Ovary (tissue), 9 donors: Measurements from ENCODE around the gene LOXL1. TPM values are rescaled to one million over a fixed set of nuclear protein-coding genes. Genes with fewer than 3 reads are reported as not detected.

ENCODE experiments used
- DNase-seq, 5 donors: peaks; one replicate each; pipeline ENCODE4 v3.0.0-alpha.2; 2019 to 2020
- H3K27ac ChIP-seq, 2 donors: fragments of 200-600 bp; one replicate each; pipeline versions ENCODE4 v1.5.1 to v1.8.0; 2019 to 2022
- H3K27me3 ChIP-seq: fragments of 200-600 bp; one replicate; pipeline ENCODE4 v1.8.0; 2022
- H3K36me3 ChIP-seq: fragments of 200-600 bp; sonication (generic); one replicate; pipeline ENCODE4 v1.5.1; 2019
- H3K4me1 ChIP-seq: one replicate; pipeline ENCODE4 v1.8.1; 2013; ENCODE audit warnings: mild to moderate bottlenecking, moderate library complexity; ENCODE audit not compliant: insufficient read depth
- H3K4me3 ChIP-seq: fragments of 200-600 bp; sonication (generic); one replicate; pipeline ENCODE4 v1.5.1; 2017
- H3K9me3 ChIP-seq, 2 donors: fragments of 200-600 bp in 1 of 2; sonication (generic) in 1 of 2; one replicate each; pipeline versions ENCODE4 v1.5.1 to v1.8.1; 2013 to 2019; ENCODE audit warnings: mild to moderate bottlenecking in 1 of 2, moderate library complexity in 1 of 2
- CTCF ChIP-seq, 3 donors: fragments of 450-650 bp in 2 of 3; fragments of 200-600 bp in 1 of 3; IDR thresholded peaks; one replicate each; pipeline versions ENCODE4 v1.5.1 to v1.8.0; 2016 to 2022; ENCODE audit warnings: antibody characterized with exemption in 3 of 3, mild to moderate bottlenecking in 1 of 3
- EP300 ChIP-seq: sonication (generic); formaldehyde crosslinking; IDR thresholded peaks from one replicate; pipeline ENCODE4 v1.6.1; 2017; ENCODE audit warnings: antibody characterized with exemption
- POLR2A ChIP-seq: fragments of 450-650 bp; IDR thresholded peaks from one replicate; pipeline ENCODE4 v1.6.1; 2017; ENCODE audit warnings: antibody characterized with exemption, mild to moderate bottlenecking, moderate library complexity
- WGBS, 3 donors: extraction: QIAGEN DNeasy Blood & Tissue Kit in 1 of 3; methylation state at CpG; one replicate each; pipeline versions ENCODE4 v1.1.5 to v1.1.7; 2013 to 2017; 5-methylcytosine and 5-hydroxymethylcytosine counted together
- intact Hi-C, 4 donors: fragments of 100-400 bp; cut with DNase I; formaldehyde crosslinking; loops; one replicate each; pipeline versions ENCODE4 v1.11.0 to v1.15.1; 2022 to 2023
- polyA plus RNA-seq, 2 donors: library from polyadenylated mRNA; stranded (reverse); fragments of 200-250 nt in 1 of 2; fragments of 350-450 nt in 1 of 2; fragmentation: Illumina TruSeq in 1 of 2; extraction: RNeasy Lipid Tissue Mini Kit (QIAGEN cat#74804) in 1 of 2; gene quantifications; one replicate each; pipeline ENCODE4 v1.2.3, GENCODE V29; 2013 to 2014
- total RNA-seq, 7 donors: library from RNA; depleted of rRNA in 2 of 7; stranded (reverse); fragments of >200 nt in 2 of 7; fragmentation: NEBNext Ultra II Directional in 3 of 7; extraction: Animal tissue kit (Norgen Biotek cat#: 25700) in 3 of 7; gene quantifications; one replicate each; pipeline versions ENCODE4 v1.1.0 to v1.2.4, GENCODE V29; 2016 to 2023
- donor health status: DM: no; HTN: no; CAD: no; lungs with moderate emphysema.
- donor health status: DM: no; HTN: no; CAD: no.
- donor health status: Bipolar disorder and iron deficiency.
- donor health status: DM: yes; HTN: yes; CAD: no.
- donor health status: DM: no; HTN: no; CAD: no.
- donor health status: DM: yes; HTN: yes; CAD: no.

Gene LOXL1
- total and polyA plus RNA-seq, 9 donors = 10.1 to 33.8 (median 17.7) TPM

- Histone ChIP-seq H3K36me3 (no peaks in the 10 kb centered on the region), H3K27ac (no peak overlapping the region), H3K4me1 (no peaks in the 10 kb centered on the region), H3K9me3 (no peaks in the 10 kb centered on the region), H3K4me3 (no peak overlapping the region), H3K27me3 (no peaks in the 10 kb centered on the region)
- intact Hi-C loops = loop anchor here in 2 of 4 donors (5.0 to 10.0 kb wide), 4 partner anchors 202 to 345 kb away; no protein-coding TSS in a partner anchor
- no peak for TF ChIP-seq POLR2A
- TF ChIP-seq CTCF (IDR thresholded peaks at IDR 0.05) = no peak
- TF ChIP-seq EP300 = no peak
- 94% methylated on average over 2 of the region's 2 CpGs for WGBS, 3 donors
- no peak for DNase-seq
Measured at GRCh38 chr15:73909651-73910050, 16.6 kb upstream of the LOXL1 start.

DNA sequence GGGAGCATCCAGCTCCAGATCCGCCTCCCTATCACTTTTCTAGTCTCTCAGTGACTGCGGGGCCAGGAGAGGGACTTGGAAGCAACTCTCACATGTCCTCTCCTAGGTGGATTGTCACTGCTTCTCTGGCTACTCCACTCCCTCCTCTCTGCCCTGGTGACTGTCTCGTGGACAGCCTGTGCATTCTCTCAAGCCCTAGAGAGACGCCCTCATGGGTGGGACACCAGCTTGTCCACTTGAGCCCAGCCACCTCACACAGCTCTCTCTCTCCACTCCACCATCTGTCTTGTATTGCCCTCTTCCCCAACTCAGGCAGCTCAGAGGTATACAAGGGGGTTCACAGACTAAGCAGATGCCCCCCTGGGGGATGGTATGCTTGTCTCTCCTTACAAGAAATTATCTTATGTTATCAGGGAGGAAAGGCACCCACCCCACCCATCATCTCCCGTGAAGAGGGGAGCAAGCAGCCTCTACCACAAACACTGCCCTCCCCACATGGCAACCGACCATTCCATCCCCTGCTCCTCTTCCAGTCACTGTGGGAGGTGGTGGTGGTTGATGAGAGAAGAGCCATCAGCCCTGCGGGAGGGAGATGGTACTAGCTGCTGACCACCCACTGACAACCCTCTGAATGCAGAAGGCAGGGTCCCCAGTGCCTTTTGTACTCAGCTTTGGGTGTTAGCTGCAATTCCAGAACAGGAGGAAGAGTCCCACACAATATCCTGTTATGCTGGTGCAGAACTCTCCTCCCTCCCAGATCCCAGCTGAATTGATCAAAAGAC, 15.5 kb upstream of the LOXL1 start:
- Histone ChIP-seq H3K36me3 (no peaks in the 10 kb centered on the region), H3K9me3 (no peaks in the 10 kb centered on the region), H3K4me1 (no peaks in the 10 kb centered on the region), H3K4me3 (no peak overlapping the region), H3K27me3 (no peaks in the 10 kb centered on the region), H3K27ac (no peak overlapping the region)
- TF ChIP-seq POLR2A = no peak
- TF ChIP-seq EP300 = no peak
- TF ChIP-seq CTCF (IDR thresholded peaks at IDR 0.05) = no peak
- no peak for DNase-seq
- 72 to 80% (median 78%) methylated on average over 7 of the region's 7 CpGs for WGBS, 3 donors
- intact Hi-C loops = no loop called here

DNA sequence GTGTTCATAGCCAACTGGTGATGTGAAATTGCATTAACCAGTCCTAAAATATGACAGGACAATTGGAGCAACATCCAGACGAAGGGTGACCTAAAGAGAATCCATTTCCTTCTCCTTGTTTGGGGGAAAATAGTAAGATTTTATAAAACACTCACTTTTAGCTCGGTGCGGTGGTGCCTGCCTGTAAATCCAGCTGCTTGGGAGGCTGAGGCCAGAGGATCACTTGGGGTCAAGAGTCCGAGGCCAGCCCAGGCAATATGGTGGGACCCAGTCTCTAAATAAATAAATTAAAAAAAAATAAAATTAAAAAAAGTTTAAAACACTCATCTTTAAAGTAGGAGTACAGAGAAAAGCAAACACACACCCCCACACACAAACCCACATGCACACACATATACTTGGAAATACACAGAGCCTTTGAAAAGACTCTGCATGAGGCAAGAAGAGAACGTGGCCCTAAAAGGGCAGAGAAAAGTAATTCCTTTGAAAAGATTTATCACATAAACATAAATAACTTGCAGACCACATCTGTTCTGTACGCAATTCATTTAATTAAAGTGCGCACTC, 14.1 kb upstream of the LOXL1 start:
- WGBS, 3 donors = 74 to 79% (median 78%) methylated on average over 7 of the region's 7 CpGs
- intact Hi-C loops = no loop called here
- no peaks in the 10 kb centered on the region for H3K36me3 ChIP-seq
- no peak overlapping the region for H3K4me3 ChIP-seq
- H3K27me3 ChIP-seq = no peaks in the 10 kb centered on the region
- DNase-seq = no peak
- no peaks in the 10 kb centered on the region for H3K9me3 ChIP-seq
- TF ChIP-seq CTCF (IDR thresholded peaks at IDR 0.05) (no peak), POLR2A (no peak), EP300 (no peak)
- H3K27ac ChIP-seq = no peak overlapping the region
- no peaks in the 10 kb centered on the region for H3K4me1 ChIP-seq

GRCh38 chr15:73914145-73914544, 12.1 kb upstream of the LOXL1 start:
- no peaks in the 10 kb centered on the region for H3K4me1 ChIP-seq
- H3K9me3 ChIP-seq = no peaks in the 10 kb centered on the region
- no peak overlapping the region for H3K27ac ChIP-seq
- WGBS, 3 donors = 82 to 83% (median 83%) methylated on average over 3 of the region's 3 CpGs
- intact Hi-C loops = no loop called here
- TF ChIP-seq POLR2A (no peak), CTCF (IDR thresholded peaks at IDR 0.05) (no peak), EP300 (no peak)
- no peaks in the 10 kb centered on the region for H3K36me3 ChIP-seq
- no peaks in the 10 kb centered on the region for H3K27me3 ChIP-seq
- no peak overlapping the region for H3K4me3 ChIP-seq
- no peak for DNase-seq
